ENCODE data around the gene MMP17. TPM values are rescaled to one million over a fixed set of nuclear protein-coding genes. Genes with fewer than 3 reads are reported as not detected.

The MMP17 gene
- total and polyA plus RNA-seq, 4 donors: 0.17 to 0.37 (median 0.24) TPM; not detected in 1

- TF ChIP-seq REST (IDR thresholded peaks at IDR 0.05): no peak
- TF ChIP-seq TAF1 (conservative IDR thresholded peaks at IDR 0.05): no peak
These were observed 7.5 kb downstream of the MMP17 start (continued) for GRCh38 chr12:131835616-131836171.

- no peak for DNase-seq (ENCODE audit: low spot score)
- H3K36me3 ChIP-seq (ENCODE audit: control insufficient read depth in 4 of 4, insufficient read depth in 3 of 4, low read depth in 1 of 4, low read length in 3 of 4): no peaks in the 10 kb centered on the region
- TF ChIP-seq HNF4G (IDR thresholded peaks at IDR 0.05) (no peak), RAD21 (IDR thresholded peaks at IDR 0.05) (peak in 1 of 2 donors; percentile 54), MAX (IDR thresholded peaks at IDR 0.05) (no peak), CTCF (IDR thresholded peaks at IDR 0.05; ENCODE audit: low read depth, low read length, missing input control) (peak; percentile 22)
- TF ChIP-seq, protein P1, sequence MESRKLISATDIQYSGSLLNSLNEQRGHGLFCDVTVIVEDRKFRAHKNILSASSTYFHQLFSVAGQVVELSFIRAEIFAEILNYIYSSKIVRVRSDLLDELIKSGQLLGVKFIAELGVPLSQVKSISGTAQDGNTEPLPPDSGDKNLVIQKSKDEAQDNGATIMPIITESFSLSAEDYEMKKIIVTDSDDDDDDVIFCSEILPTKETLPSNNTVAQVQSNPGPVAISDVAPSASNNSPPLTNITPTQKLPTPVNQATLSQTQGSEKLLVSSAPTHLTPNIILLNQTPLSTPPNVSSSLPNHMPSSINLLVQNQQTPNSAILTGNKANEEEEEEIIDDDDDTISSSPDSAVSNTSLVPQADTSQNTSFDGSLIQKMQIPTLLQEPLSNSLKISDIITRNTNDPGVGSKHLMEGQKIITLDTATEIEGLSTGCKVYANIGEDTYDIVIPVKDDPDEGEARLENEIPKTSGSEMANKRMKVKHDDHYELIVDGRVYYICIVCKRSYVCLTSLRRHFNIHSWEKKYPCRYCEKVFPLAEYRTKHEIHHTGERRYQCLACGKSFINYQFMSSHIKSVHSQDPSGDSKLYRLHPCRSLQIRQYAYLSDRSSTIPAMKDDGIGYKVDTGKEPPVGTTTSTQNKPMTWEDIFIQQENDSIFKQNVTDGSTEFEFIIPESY (IDR thresholded peaks at IDR 0.05): no peak
These were observed 8.0 kb downstream of the MMP17 start for GRCh38 chr12:131836193-131836592.

GRCh38 chr12:131836714-131837397, 8.7 kb downstream of the MMP17 start:
- TF ChIP-seq HNF4A (conservative IDR thresholded peaks at IDR 0.05): no peak
- TF ChIP-seq HNF4G (IDR thresholded peaks at IDR 0.05): no peak
- TF ChIP-seq EGR1 (IDR thresholded peaks at IDR 0.05; ENCODE audit: low read depth in 2 of 2): no peak
- no peak overlapping the region for H3K9ac ChIP-seq (ENCODE audit: low read depth in 1 of 2, low read length in 2 of 2)
- no peak overlapping the region for H3K4me3 ChIP-seq (ENCODE audit: low read depth in 1 of 3, low read length in 3 of 3)
- H3K4me1 ChIP-seq (ENCODE audit: control insufficient read depth in 4 of 4, insufficient read depth in 4 of 4, low read length in 3 of 4): no peaks in the 10 kb centered on the region
- H3K27me3 ChIP-seq (ENCODE audit: control insufficient read depth in 4 of 4, insufficient read depth in 4 of 4, low read length in 3 of 4): peaks cover 0 to 11% (median 1%) of the 10 kb centered on the region in 4 donors
- H3K36me3 ChIP-seq (ENCODE audit: control insufficient read depth in 4 of 4, insufficient read depth in 3 of 4, low read depth in 1 of 4, low read length in 3 of 4): no peaks in the 10 kb centered on the region
- DNase-seq (ENCODE audit: low spot score): no peak
- H3K9me3 ChIP-seq (ENCODE audit: control insufficient read depth in 4 of 4, low read length in 3 of 4): no peaks in the 10 kb centered on the region
- no peak overlapping the region for H3K27ac ChIP-seq (ENCODE audit: low read depth in 1 of 2, low read length in 2 of 2)
- 86% methylated on average over 13 of the region's 13 CpGs for WGBS

More at GRCh38 chr12:131836193-131836592, 8.0 kb downstream of the MMP17 start:
- 73% methylated on average over 3 of the region's 3 CpGs for WGBS
- Histone ChIP-seq H3K4me3 (ENCODE audit: low read depth in 1 of 3, low read length in 3 of 3) (no peak overlapping the region), H3K27ac (ENCODE audit: low read depth in 1 of 2, low read length in 2 of 2) (no peak overlapping the region), H3K9me3 (ENCODE audit: control insufficient read depth in 4 of 4, low read length in 3 of 4) (no peaks in the 10 kb centered on the region), H3K9ac (ENCODE audit: low read depth in 1 of 2, low read length in 2 of 2) (no peak overlapping the region), H3K4me1 (ENCODE audit: control insufficient read depth in 4 of 4, insufficient read depth in 4 of 4, low read length in 3 of 4) (peaks cover 0 to 3% (median 0%) of the 10 kb centered on the region in 4 donors), H3K27me3 (ENCODE audit: control insufficient read depth in 4 of 4, insufficient read depth in 4 of 4, low read length in 3 of 4) (peaks cover 0 to 11% (median 1%) of the 10 kb centered on the region in 4 donors)
